ENCODE results near the gene ERLIN1. TPM values are rescaled to one million over a fixed set of nuclear protein-coding genes. Genes with fewer than 3 reads are reported as not detected.

ERLIN1 gene
- total and polyA plus RNA-seq, 10 of the 15 experiments (the other 5 are each of a cell fraction or from before 2014, with no cell fraction given) = 4.9 to 21.7 (median 13.0) TPM

DNA sequence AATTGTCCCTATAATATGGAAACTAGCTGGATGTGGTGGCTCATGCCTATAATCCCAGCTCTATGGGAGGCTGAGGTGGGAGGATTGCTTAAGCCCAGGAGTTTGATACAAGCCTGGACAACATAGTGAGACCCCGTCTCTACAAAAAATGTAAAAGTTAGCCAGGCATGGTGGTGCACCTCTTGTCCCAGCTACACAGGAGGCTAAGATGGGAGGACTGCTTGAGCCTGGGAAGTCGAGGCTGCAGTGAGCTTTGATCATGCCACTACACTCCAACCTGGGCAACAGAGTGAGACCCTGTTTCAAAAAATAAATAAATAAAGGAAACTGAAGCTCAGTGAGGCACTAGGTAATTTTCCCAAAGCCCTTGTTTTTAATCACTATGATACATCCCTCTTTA is 15.7 kb upstream of the ERLIN1 start:
- intact Hi-C loops (cut with micrococcal nuclease; ENCODE audit: unreplicated experiment) (no loop called here), in situ Hi-C loops (cut with MboI) (no loop called here)
- BruUV-seq (replicated peaks) = no TSS peak
- ATAC-seq (no peak), DNase-seq (ENCODE audit: low read depth, low spot score) (no peak), FAIRE-seq (no peak)
- Histone ChIP-seq H3K9ac (ENCODE audit: control insufficient read depth, insufficient read depth, low read length) (no peak overlapping the region), H3K4me3 (no peak overlapping the region), H3K4me2 (ENCODE audit: control insufficient read depth, insufficient read depth) (no peak overlapping the region), H3K27me3 (replicated peaks in 1 of 2; ENCODE audit: control insufficient read depth in 2 of 2, insufficient read depth in 2 of 2, low read length in 1 of 2) (no peaks in the 10 kb centered on the region), H2AFZ (ENCODE audit: control insufficient read depth, low read depth, low read length) (no peak overlapping the region), H3K9me3 (replicated peaks; ENCODE audit: control insufficient read depth, insufficient read depth, low read length) (no peaks in the 10 kb centered on the region), H3K79me2 (ENCODE audit: control insufficient read depth, insufficient read depth, low read length) (no peaks in the 10 kb centered on the region), H3K4me1 (ENCODE audit: control insufficient read depth, insufficient read depth, low read length) (no peaks in the 10 kb centered on the region), H3K27ac (ENCODE audit: control insufficient read depth, insufficient read depth) (no peak overlapping the region), H3K36me3 (ENCODE audit: control insufficient read depth in 2 of 2, insufficient read depth in 2 of 2, low read length in 1 of 2) (peaks cover 3 to 14% of the 10 kb centered on the region in 2 experiments; a peak in 2 of 4 replicates), H4K20me1 (ENCODE audit: control insufficient read depth, insufficient read depth) (no peaks in the 10 kb centered on the region)
- SMC1A ChIA-PET (ENCODE audit: uncharacterized antibody, unreplicated experiment) = interaction anchor here (0.8 kb wide), 1 partner anchor 21 kb away, joined by 3 read pairs; no protein-coding TSS in a partner anchor
- TF ChIP-seq, protein P1, sequence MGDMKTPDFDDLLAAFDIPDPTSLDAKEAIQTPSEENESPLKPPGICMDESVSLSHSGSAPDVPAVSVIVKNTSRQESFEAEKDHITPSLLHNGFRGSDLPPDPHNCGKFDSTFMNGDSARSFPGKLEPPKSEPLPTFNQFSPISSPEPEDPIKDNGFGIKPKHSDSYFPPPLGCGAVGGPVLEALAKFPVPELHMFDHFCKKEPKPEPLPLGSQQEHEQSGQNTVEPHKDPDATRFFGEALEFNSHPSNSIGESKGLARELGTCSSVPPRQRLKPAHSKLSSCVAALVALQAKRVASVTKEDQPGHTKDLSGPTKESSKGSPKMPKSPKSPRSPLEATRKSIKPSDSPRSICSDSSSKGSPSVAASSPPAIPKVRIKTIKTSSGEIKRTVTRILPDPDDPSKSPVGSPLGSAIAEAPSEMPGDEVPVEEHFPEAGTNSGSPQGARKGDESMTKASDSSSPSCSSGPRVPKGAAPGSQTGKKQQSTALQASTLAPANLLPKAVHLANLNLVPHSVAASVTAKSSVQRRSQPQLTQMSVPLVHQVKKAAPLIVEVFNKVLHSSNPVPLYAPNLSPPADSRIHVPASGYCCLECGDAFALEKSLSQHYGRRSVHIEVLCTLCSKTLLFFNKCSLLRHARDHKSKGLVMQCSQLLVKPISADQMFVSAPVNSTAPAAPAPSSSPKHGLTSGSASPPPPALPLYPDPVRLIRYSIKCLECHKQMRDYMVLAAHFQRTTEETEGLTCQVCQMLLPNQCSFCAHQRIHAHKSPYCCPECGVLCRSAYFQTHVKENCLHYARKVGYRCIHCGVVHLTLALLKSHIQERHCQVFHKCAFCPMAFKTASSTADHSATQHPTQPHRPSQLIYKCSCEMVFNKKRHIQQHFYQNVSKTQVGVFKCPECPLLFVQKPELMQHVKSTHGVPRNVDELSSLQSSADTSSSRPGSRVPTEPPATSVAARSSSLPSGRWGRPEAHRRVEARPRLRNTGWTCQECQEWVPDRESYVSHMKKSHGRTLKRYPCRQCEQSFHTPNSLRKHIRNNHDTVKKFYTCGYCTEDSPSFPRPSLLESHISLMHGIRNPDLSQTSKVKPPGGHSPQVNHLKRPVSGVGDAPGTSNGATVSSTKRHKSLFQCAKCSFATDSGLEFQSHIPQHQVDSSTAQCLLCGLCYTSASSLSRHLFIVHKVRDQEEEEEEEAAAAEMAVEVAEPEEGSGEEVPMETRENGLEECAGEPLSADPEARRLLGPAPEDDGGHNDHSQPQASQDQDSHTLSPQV (IDR thresholded peaks at IDR 0.05) = no peak
- 81% methylated on average over 2 of the region's 2 CpGs for WGBS (ENCODE audit: insufficient coverage, insufficient replicate concordance, low lambda C conversion rate, missing lambda C conversion rate)
- CTCF ChIA-PET = interaction anchor here (1.0 kb wide), 1 partner anchor 356 kb away, joined by 4 read pairs; no protein-coding TSS in a partner anchor
- RAD21 ChIA-PET (ENCODE audit: unreplicated experiment) = no interaction called here
- POLR2A ChIA-PET = no interaction called here

- 86% methylated on average over 1 of the region's 1 CpG for WGBS (ENCODE audit: insufficient coverage, insufficient replicate concordance, low lambda C conversion rate, missing lambda C conversion rate)
- no peaks in the 10 kb centered on the region for H3K4me1 ChIP-seq (ENCODE audit: control insufficient read depth, insufficient read depth, low read length)
- POLR2A ChIA-PET = interaction anchor here (0.6 kb wide), 2 partner anchors 38 to 215 kb away, joined by 3 to 6 read pairs; no protein-coding TSS in a partner anchor
- H3K27ac ChIP-seq (ENCODE audit: control insufficient read depth, insufficient read depth) = no peak overlapping the region
- no peaks in the 10 kb centered on the region for H3K27me3 ChIP-seq (replicated peaks in 1 of 2; ENCODE audit: control insufficient read depth in 2 of 2, insufficient read depth in 2 of 2, low read length in 1 of 2)
- H4K20me1 ChIP-seq (ENCODE audit: control insufficient read depth, insufficient read depth) = no peaks in the 10 kb centered on the region
- CTCF ChIA-PET = interaction anchor here (0.6 to 1.5 kb wide), 4 partner anchors 37 to 1163 kb away, joined by 3 to 4 read pairs (median 3); no protein-coding TSS in a partner anchor
- H3K79me2 ChIP-seq (ENCODE audit: control insufficient read depth, insufficient read depth, low read length) = no peaks in the 10 kb centered on the region
- H3K9me3 ChIP-seq (replicated peaks; ENCODE audit: control insufficient read depth, insufficient read depth, low read length) = no peaks in the 10 kb centered on the region
- ATAC-seq = no peak
- no peak for FAIRE-seq
- no peak overlapping the region for H3K9ac ChIP-seq (ENCODE audit: control insufficient read depth, insufficient read depth, low read length)
- peaks cover 9 to 36% of the 10 kb centered on the region in 2 experiments for H3K36me3 ChIP-seq (ENCODE audit: control insufficient read depth in 2 of 2, insufficient read depth in 2 of 2, low read length in 1 of 2)
- BruUV-seq (replicated peaks) = no TSS peak
- SMC1A ChIA-PET (ENCODE audit: uncharacterized antibody, unreplicated experiment) = interaction anchor here (0.6 to 1.6 kb wide), 2 partner anchors 10 to 613 kb away, joined by 3 read pairs; no protein-coding TSS in a partner anchor
- DNase-seq (ENCODE audit: low read depth, low spot score) = no peak
- intact Hi-C loops (cut with micrococcal nuclease; ENCODE audit: unreplicated experiment) (no loop called here), in situ Hi-C loops (cut with MboI) (no loop called here)
- RAD21 ChIA-PET (ENCODE audit: unreplicated experiment) = no interaction called here
- H2AFZ ChIP-seq (ENCODE audit: control insufficient read depth, low read depth, low read length) = no peak overlapping the region
- H3K4me3 ChIP-seq = no peak overlapping the region
- no peak overlapping the region for H3K4me2 ChIP-seq (ENCODE audit: control insufficient read depth, insufficient read depth)
- TF ChIP-seq KLF5 (IDR thresholded peaks at IDR 0.05; ENCODE audit: partially characterized antibody) = no peak
- TF ChIP-seq, protein P2, sequence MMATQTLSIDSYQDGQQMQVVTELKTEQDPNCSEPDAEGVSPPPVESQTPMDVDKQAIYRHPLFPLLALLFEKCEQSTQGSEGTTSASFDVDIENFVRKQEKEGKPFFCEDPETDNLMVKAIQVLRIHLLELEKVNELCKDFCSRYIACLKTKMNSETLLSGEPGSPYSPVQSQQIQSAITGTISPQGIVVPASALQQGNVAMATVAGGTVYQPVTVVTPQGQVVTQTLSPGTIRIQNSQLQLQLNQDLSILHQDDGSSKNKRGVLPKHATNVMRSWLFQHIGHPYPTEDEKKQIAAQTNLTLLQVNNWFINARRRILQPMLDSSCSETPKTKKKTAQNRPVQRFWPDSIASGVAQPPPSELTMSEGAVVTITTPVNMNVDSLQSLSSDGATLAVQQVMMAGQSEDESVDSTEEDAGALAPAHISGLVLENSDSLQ (IDR thresholded peaks at IDR 0.05) = no peak
- no peak for TF ChIP-seq POLR2AphosphoS2 (IDR thresholded peaks at IDR 0.05; ENCODE audit: low read depth, low read length)
- TF ChIP-seq CBX3 (IDR thresholded peaks at IDR 0.05; ENCODE audit: borderline replicate concordance, low read depth) = no peak
- no peak for TF ChIP-seq TCF7 (IDR thresholded peaks at IDR 0.05; ENCODE audit: borderline replicate concordance)
- TF ChIP-seq MYB (IDR thresholded peaks at IDR 0.05; ENCODE audit: borderline replicate concordance, low read depth, low read length) = no peak
- TF ChIP-seq NR2C2 (IDR thresholded peaks at IDR 0.05; ENCODE audit: borderline replicate concordance, control insufficient read depth, insufficient read length, low read depth) = no peak
- no peak for TF ChIP-seq RAD51 (IDR thresholded peaks at IDR 0.05)
- TF ChIP-seq TAF1 (IDR thresholded peaks at IDR 0.05; ENCODE audit: borderline replicate concordance, low read depth, low read length) = no peak
- TF ChIP-seq CREM (IDR thresholded peaks at IDR 0.05; ENCODE audit: low read depth) = no peak
- TF ChIP-seq, protein P3, sequence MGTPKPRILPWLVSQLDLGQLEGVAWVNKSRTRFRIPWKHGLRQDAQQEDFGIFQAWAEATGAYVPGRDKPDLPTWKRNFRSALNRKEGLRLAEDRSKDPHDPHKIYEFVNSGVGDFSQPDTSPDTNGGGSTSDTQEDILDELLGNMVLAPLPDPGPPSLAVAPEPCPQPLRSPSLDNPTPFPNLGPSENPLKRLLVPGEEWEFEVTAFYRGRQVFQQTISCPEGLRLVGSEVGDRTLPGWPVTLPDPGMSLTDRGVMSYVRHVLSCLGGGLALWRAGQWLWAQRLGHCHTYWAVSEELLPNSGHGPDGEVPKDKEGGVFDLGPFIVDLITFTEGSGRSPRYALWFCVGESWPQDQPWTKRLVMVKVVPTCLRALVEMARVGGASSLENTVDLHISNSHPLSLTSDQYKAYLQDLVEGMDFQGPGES (IDR thresholded peaks at IDR 0.05) = no peak
These were observed 8.9 kb upstream of the ERLIN1 start for GRCh38 chr10:100194711-100195110.
